ENCODE measurements around the gene ADAMTS12.

DNA sequence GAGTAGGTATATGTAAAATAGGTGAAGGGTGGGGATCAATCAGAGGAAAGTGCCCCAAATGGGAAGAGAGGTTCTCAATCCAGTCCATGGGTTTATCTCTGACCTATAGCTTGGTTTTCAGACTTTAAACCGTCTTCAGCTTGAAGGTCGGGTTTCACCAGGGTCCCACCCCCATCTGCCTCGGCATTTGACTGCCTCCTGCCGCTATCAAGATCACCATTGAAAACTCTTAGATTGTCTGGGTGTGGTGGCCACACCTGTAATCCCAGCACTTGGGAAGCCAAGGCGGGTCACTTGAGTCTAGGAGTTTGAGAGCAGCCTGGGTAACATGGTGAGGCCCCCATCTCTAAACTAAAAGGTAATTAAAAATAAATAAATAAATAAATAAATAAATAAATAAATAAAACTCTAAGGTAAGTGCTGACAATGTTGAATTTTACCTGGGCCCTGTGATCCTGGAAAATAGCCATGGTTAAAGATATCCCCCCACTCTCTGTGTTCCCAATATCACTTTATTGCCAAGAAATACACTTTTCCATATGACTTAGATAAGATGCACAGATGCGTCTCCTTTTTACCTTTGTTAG is 402.2 kb downstream of the ADAMTS12 start:
- TF ChIP-seq, protein P1, sequence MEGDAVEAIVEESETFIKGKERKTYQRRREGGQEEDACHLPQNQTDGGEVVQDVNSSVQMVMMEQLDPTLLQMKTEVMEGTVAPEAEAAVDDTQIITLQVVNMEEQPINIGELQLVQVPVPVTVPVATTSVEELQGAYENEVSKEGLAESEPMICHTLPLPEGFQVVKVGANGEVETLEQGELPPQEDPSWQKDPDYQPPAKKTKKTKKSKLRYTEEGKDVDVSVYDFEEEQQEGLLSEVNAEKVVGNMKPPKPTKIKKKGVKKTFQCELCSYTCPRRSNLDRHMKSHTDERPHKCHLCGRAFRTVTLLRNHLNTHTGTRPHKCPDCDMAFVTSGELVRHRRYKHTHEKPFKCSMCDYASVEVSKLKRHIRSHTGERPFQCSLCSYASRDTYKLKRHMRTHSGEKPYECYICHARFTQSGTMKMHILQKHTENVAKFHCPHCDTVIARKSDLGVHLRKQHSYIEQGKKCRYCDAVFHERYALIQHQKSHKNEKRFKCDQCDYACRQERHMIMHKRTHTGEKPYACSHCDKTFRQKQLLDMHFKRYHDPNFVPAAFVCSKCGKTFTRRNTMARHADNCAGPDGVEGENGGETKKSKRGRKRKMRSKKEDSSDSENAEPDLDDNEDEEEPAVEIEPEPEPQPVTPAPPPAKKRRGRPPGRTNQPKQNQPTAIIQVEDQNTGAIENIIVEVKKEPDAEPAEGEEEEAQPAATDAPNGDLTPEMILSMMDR (conservative IDR thresholded peaks at IDR 0.05 in 1 of 2, IDR thresholded peaks at IDR 0.05 in 1 of 2; ENCODE audit: low read depth in 1 of 2, low read length in 2 of 2), result no peak
- no peak for TF ChIP-seq EZH2 (IDR thresholded peaks at IDR 0.05; ENCODE audit: low read length, missing control alignments)
